Stimulated activated CD8-positive, alpha-beta memory T cell treated with anti-CD3 and anti-CD28 coated beads, Interleukin-12 subunit alpha, Interleukin-12 subunit beta, amount 100 ng/mL, for 4 hours (primary cell): ENCODE results near the gene CDNF.
"Not testable (repeated sequence)": the region's sequence is repeated elsewhere in the genome, so short reads cannot be mapped to it uniquely, and the experiment has no call there.

Experiments
- DNase-seq: peaks from one replicate; pipeline ENCODE4 v3.0.0-alpha.2; 2020; ENCODE audit warnings: low read depth

Gene CDNF

DNA sequence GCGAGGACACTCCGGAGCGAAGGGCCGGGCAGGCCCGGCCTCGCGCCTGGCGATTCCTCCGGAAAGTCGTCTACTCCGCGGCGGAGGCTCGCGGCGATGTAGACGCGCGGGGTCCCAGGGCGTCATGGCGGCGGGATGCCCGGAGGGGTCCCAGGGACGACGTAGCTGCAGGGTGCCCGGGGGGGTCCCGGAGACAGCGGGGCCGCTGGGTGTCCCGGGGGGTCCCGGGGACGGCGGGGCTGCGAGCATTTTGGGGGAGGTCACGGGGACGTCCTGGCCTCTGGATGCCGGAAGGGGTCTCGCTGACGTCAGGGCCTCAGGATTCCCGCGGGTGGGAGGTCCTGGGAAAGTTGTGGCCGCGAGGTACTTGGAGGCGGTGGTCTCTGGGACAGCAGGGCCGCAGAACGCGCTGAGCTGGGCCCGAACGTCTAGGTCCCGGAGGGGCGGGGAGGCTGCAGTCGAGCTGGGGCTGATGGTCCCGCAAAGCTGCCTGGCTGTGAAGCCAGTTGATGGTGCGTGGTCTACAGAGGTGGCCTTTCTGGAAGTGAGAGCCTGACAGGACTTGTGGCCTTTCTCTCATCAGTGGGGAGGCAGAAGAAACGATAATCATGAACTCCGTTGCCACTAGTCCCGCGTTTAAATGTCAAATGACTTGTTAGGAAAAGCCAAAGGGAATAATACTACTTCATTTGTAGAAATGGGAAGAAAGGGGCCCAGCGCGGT lies 906 bp upstream of the CDNF start:
- DNase-seq = peak; percentile 3

DNA sequence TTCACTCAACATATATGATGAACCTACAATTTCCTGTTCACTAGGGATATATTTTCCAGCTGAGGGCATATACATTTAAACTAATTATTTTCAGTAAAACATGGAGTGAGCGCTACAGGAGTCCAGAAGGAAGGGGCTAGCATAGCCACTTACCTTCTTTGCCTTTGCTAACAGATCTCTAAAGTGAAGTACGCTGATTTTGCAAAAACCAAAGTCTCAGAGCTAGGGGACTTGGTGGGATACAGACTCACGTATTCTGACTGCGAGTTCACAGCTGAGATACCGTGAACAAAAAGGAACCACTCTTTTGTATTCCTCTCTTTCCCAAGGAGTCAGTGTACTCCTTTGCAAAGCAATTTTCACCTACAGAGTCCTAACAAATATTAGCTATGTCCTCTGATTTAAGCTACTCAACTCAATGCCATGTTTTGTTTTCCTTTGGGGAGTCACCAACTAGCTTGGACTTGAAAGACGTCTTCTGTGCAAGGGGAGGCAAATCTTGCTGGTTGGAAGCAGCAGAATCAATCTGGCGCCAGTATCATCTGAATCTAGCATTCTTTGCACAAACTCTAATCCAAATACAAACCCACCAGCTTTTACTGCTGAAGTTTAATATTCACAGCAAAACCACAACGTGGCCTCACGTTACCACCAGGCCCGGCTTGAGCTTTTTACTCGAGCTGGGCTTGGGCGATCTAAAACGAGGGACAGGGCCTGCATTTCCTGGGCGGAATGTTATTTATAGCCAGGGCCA lies 657 bp downstream of the CDNF start:
- DNase-seq = no peak

DNA sequence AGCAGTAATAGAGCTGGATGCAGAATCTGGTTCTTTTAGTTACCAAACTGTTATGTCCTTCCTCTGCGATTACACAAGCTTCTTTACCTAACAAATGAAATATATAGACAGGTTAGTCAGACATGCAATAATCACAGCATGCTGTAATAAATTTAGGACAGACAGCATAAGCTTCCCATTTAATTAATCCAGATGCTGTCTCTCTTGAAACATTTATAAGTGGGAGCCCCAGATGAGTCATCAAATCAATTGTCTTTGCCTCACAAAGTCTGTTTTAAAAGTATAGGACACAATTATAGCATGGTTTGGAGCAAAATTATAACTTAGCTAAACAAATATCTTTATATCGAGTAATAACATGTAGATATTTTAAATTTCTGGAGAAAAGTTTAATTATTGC lies 1.6 kb downstream of the CDNF start:
- no peak for DNase-seq

DNA sequence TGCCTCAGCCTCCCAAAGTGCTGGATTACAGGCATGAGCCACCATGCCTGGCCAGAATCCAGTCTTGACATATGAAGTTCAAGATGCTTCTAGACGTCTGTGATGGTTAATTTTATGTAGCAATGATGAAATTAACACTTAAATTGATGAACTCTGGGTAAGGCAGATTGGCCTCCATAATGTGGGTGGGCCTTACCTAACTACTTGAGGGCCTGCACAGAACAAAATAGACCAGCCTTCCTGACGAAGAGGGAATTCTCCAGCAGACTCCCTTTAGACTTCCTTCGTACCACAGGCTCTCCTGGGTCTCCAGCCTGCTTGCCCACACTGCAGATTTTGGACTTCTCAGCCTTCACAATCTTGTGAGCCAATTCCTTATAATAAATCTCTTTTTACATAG lies 4.7 kb downstream of the CDNF start:
- no peak for DNase-seq

DNA sequence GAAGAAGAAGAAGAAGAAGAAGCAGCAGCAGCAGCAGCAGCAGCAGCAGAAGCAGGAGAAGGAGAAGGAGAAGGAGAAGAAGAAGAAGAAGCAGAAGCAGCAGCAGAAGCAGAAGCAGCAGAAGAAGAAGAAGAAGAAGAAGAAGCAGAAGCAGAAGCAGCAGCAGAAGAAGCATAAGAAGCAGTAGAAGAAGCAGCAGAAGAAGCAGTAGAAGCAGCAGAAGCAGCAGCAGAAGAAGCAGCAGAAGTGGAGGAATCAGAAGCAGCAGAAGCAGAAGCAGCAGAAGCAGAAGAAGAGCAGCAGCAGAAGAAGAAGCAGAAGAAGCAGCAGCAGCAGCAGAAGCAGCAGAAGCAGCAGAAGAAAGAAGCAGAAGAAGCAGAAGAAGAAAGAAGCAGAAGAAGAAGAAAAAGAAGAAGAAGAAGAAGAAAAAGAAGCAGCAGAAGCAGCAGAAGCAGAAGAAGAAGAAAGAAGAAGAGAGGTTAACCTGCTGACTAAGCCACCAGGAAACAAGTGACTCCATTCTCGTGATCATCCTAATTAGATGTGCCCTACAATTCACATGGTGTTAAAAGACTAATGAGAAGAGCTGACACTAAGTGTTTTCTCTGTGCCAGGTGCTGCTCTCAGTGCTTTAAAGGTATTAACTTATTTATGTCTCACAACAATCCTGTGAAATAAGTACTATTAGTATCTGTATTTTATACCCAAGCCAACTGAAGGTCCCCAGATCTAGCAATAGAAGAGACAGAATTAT lies 11.6 kb downstream of the CDNF start:
- no peak for DNase-seq

DNA sequence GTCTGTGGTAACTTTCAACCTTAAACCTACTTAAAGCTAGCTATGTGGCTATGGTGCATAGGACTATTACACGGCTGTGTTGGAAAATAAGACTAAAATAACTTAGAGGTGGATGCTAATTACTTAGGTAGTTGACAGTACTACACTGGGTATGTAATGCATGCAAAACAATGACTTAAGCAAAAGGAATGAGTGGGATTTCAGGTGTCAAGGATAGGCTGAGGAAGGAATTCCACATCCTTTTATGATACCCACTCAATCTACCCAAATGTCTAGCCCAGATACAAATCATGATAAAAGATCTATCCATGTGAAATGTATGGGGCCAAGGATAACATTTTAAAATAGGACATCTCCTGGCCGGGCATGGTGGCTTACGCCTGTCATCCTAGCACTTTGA lies 13.9 kb downstream of the CDNF start:
- DNase-seq = no peak

DNA sequence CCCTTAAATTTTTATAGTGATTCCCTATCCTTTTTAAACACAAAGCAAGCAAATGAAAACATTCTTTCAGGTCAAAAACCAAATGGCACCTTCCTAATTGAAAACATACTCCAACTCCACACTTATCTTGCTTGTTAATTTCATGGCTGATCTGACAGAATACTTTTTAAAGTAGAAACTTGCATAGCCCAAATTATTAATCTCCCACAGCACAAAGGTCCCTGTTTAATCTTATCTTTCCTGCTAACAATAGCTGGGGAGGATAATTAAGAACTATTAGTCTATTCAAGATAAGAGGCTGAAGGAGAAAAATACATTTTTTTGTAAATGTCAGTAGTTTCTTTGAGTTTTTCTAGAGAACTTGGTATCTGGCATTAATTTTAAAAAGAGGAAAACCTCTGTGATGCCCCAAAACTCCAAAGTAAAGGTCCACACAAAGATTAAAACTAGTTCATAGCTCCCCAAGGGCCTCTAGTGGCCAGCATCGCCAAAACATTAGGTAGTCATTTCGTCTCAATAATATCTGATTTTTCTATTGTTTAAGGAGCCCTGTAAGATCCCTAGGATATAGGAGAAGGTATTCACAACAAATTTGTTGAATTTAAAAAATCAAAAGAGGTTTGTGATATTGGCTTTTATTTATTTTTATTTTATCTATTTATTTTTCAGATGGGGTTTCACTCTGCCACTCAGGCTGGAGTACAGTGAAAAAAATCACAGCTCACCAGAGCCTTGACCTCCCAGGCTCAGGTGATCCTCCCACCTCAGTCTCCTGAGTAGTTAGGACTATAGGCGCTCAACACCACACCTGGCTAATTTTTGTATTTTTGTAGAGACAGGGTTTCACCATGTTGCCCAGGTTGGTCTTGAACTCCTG lies 14.7 kb downstream of the CDNF start:
- DNase-seq = no peak

DNA sequence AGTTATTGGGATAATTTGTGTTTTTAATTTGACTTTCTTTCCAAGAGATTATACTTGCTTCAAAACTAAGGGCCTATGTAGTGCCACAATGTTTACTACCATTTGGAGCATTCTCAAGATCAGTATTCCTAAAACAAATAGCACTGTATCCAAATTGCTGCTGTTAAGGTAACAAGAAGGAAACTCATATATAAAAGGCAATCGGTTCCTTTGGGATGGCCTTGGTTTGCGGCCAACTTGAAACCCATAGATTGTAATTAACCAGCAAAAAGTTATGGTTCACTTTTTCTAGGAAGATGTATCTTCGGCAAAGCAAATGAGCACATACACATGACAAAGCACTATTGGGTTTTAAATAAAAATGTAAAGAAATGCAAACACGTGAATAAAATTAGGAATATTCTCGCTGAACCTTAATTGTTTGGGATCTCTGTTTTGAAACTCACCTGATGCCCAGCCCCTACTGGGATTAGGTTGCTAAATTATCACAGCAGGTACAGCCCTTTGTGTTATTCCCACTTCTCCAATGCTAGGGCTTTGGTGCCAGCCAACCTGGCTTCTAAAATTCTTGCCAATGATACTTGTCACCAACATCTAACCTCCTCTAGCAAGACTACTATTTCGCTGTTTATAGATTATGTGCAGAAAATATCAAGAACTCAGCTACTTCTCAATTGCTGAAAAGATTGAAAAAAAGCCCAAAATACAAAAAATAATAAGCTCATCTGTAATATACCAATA lies 16.0 kb downstream of the CDNF start:
- DNase-seq = no peak

DNA sequence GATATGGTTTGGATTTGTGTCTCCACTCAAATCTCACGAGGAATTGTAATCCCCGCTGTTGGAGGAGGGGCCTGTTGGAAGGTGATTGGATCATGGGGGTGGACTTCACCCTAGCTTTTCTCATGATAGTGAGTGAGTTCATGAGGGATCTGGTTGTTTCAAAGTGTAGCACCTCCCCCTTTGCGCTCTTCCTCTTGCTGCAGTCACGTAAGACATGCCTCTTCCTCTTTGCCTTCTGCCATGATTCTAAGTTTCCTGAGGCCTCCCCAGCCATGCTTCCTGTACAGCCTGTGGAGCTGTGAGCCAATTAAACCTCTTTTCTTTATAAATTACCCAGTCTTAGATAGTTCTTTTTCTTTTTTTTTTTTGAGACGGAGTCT lies 17.1 kb downstream of the CDNF start:
- DNase-seq = no peak

DNA sequence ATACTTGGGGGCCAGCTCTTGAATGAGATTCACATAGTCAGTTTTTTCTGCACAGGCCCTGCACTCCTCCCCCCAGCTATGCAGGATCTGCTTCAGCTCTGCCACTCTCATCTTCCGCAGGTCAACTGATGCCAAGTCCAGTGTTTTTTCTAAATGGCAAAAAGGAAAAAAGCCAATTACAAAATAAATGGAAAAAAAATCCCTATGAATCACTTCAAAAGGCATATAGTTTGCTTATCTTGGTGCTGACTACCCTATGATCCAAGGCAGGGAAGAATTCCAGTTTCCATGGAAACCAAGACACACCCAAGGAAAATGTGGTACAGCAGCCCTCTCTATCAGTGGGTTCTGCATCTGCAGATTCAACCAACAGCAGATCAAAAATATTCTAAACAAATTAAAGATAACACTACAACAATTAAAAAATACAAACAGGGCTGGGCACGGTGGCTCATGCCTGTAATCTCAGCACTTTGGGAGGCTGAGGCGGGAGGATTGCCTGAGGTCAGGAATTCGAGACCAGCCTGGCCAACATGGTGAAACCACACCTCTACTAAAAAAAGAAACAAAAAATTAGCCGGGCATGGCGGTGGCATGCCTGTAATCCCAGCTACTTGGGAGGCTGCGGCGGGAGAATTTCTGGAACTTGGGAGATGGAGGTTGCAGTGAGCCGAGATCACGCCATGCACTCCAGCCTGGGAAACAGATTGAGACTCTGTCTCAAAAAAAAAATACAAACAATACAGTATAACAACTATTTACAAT lies 17.6 kb downstream of the CDNF start:
- no peak for DNase-seq

DNA sequence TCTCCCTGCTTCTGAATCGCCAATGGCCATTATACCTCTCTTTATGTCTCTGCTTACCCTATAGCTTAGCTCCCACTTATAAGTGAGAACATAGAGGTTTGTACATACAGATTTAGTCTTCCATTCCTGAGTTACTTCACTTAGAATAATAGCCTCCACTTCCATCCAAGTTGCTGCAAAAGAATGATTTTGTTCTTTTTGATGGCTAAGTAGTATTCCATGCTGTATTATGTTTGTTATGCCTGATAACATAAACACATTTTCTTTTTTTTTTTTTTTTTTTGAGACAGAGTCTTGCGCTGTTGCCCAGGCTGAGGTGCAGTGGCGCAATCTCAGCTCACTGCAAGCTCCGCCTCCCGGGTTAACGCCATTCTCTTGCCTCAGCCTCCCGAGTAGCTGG lies 21.1 kb downstream of the CDNF start:
- not testable (repeated sequence) for DNase-seq

DNA sequence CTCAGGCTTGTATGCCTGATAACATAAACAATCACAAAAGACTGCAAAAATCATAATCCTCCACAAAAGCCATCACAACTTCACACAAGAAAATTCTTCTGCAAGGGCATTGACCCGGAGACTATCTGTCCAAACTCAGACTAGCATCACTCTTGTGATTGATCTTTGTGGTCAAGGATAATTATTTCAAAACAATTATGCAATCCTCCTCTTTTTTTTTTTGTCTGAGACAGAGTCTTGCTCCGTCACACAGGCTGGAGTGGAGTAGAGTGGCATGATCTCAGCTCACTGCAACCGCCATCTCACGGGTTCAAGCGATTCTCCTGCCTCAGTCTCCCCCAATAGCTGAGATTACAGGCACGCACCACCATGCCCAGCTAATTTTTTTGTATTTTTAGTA lies 22.2 kb downstream of the CDNF start:
- no peak for DNase-seq

DNA sequence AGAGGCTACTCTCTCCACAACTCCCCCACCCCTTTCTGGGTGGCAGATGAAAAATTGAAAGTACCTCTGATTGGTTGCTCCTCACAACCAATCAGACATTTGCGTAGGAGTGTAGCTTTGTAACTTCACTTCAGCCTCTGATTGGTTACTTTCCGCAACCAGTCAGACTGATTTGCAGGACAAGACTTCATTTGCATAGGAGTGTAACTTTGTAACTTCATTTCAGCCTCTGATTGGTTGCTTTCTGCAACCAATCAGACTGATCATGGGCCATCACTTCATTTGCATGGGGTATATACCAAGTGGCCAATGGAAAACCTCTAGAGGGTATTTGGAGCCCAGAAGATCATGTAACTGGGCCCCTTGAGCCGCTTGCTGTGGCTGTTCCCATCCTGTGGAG lies 25.6 kb downstream of the CDNF start:
- no peak for DNase-seq

DNA sequence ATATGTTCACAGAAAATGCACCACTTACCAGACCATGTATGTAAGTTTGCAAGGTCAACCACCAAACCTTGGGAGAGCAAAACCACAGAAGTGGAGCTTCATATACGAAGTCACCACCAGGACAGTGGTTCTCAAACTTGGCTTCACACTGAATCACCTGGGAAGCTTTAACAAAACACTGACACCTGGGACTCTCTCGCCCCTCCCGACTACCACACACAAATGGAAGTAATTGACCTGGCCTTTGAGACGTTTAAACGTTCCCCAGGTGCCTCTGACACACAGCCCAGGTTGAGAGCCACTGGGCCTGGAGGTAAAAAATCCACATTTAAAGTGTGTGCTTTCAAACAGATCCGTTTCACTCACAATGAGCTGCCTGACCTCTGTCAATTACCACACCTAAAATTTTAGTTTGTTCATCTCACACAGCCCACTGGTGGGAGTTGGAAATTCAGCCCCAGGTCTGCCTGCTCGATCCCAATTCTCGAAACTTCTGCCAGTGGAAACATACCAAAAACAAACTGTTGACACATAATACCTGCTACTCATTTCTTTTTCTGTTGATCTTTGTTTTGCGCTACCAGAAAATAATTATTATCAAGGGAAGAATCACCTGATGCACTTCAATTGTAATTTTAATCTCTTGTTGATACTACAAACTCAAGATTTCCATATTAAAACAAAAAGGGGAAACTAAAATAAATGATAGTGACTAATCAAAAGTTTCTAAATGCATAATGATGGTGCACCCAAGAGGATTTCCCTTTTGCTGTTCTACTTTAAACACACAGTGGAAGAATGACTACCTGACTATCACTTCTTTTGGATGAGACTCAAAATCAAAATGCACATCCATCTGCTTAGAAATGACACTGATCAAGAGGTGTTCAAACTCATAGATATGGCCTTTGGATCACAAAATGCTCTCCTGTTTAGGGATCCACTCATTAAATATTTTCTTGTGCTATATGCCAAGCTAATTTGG lies 26.6 kb downstream of the CDNF start:
- DNase-seq = no peak

DNA sequence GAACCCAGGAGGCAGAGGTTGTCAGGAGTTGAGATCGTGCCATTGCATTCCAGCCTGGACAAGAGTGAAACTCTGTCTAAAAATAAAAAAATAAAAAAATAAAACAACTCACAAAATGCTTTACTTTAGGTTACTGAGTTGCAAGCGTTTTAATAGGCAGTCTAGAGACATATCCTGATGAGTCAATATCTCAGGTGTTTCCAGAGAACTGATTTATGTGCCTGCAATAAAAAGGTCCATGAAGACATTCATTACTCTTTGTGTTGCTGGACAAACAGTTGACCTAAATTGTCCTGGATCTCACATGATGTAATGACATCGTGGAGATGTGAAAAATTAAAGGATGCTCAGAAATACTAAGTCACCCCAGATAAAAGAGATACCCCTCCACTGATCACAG lies 31.5 kb downstream of the CDNF start:
- DNase-seq = no peak

DNA sequence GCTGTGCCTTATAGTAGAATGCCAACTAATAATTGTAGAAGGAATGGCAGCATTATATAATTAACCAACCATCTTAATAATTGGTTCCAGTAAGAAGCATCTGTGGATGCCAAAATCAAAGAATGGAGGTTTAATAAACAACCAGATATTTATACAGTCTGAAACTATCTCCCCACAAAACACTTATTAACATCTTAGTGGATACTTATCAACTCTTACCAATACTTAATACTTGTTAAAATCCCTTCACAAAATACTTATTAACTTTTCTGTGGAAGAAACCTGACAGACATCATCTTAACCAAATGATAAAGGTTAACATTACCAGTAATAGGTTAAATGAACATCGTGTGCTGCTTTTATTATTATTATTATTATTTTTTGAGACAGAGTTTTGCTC lies 34.0 kb downstream of the CDNF start:
- no peak for DNase-seq

DNA sequence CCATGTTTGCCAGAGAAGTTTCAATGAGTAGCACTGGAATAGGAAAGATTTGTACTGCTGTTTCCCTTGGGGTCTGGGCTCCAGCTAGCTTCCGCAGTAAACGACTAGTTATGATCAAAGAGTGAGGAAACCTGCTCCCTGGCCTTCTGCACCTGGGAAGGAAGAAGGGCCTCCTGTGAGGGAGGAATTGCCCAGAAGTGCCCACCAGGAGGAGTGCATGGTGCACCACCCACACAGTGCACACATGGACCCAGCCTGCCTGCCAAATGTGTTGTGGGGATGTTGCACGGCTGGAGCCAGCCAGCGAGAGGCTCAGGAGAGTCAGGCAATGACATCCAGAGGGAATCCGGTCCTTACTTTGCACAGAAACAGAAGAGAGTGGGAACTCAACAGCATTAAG lies 36.1 kb downstream of the CDNF start:
- no peak for DNase-seq

DNA sequence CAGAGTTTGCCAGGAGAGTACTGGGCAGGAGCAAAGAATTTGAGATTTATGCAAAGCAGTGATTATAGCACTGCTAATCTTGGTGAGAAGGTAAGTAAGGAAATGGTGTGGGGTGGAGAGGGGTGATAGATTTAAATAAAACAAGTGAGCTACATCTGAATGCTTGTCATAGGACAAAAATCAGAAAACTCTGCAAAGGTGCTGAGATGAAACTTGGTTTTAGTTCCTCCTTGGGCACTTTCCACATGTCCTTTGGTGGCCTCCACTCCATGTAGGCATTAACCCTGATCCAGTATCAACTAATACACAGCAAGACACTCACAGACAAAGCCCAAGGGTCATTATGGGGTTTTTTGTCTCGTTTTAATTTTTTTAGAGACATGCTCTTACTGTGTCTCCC lies 37.4 kb downstream of the CDNF start:
- no peak for DNase-seq

DNA sequence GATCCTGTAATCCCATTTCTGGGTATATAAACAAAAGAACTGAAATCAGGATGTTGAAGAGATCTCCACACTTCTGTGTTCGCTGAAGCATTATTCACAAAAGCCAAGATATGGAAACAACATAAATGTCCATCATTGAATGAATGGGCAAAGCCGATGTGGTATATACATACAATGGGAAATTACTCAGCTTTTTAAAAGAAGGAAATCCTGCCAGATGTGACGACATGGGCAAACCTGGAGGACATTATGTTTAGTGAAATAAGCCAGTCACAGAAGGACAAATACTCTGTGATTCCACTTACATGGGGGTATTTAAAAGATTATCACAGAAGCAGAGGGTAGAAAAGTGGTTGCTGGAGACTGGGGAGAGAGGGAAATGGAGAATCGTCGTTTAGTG lies 39.2 kb downstream of the CDNF start:
- DNase-seq = no peak

DNA sequence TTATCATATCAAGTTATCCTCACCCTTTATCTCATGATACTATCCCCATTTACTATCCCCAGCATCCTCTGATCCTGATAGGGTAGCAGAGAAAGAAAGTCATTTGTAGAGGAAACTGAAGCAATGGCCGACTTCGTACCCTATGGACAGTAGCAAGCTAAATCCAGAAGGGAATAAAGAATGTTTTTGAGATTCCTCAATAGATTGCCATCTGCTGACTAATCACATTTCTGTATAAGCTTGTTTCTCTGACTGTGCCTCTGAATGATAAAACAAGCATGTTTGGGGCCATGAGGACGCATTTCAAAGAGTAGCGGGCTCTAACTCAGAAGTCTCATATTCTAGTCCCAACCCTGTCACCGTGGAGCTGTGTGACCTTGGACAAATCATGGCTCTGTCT lies 49.9 kb downstream of the CDNF start:
- no peak for DNase-seq
